ENCODE data around the gene TOMM70. TPM values are rescaled to one million over a fixed set of nuclear protein-coding genes. Genes with fewer than 3 reads are reported as not detected.

The TOMM70 gene
- total and polyA plus RNA-seq, 2 of the 4 experiments (the other 2 are of a cell fraction), result 24.6 to 35.1 TPM

DNA sequence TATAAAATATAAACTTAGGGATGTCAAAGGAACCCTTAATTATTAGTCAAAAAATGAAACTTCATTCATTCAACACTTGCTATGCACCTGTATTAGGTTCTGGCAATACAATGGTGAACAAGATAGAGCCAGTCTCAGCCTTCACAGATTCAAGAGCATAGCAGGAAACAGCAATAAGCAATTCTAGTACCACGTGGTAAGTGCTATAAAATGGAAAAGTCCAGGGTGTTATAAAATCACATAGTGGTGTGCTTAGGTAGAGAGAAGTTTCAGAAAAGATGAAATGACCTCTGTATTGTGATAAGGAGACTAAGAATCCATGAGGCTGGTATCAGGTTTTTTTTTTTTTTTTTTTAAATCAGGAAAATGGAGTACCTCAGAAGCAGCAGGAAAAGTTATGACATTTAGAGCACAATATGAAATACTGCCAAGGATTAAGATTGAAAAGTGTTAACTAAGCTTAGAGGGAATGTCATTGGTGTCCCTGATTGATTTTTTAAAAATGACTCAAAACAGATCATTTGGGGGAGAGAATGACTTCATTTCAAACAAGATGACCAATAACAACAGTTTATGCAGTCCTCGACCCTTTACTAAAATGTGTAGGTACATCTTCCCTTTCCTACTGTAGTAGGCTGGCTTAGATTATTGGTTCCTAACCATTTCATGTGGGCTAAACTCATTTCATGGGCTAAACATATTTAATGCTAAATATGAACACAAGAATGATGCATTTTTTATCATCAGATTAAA lies 5.0 kb downstream of the TOMM70 start:
- CTCF ChIA-PET, result interaction anchor here (1.0 kb wide), 1 partner anchor 8 kb away, joined by 3 read pairs; no protein-coding TSS in a partner anchor

More for the DNA sequence above, 5.0 kb downstream of the TOMM70 start:
- no peak overlapping the region for H3K4me2 ChIP-seq (ENCODE audit: low read depth, low read length)
- no peak overlapping the region for H4K5ac ChIP-seq (ENCODE audit: low read depth, low read length)
- in situ Hi-C loops (cut with MboI; ENCODE audit: low sequenced_read_pairs), result no loop called here
- no peak overlapping the region for H3K9ac ChIP-seq (ENCODE audit: low read depth, low read length)
- H4K20me1 ChIP-seq (ENCODE audit: insufficient read depth, low read length), result peaks cover 35% of the 10 kb centered on the region
- H2AK9ac ChIP-seq (replicated peaks; ENCODE audit: low read depth, low read length, poor library complexity), result no peak overlapping the region
- no peak overlapping the region for H2BK15ac ChIP-seq (ENCODE audit: low read depth, low read length)
- no peaks in the 10 kb centered on the region for H3K27me3 ChIP-seq (ENCODE audit: control insufficient read depth, insufficient read depth, low read length)
- H4K8ac ChIP-seq (ENCODE audit: low read depth in 2 of 2, low read length in 2 of 2), result no peak overlapping the region
- POLR2A ChIA-PET (ENCODE audit: unreplicated experiment), result interaction anchor here (0.6 kb wide), 1 partner anchor 1291 kb away, joined by 5 read pairs; no protein-coding TSS in a partner anchor
- no peak overlapping the region for H4K91ac ChIP-seq (ENCODE audit: insufficient read depth, low read depth, low read length)
- TF ChIP-seq MXI1 (IDR thresholded peaks at IDR 0.05; ENCODE audit: borderline replicate concordance, low read depth, low read length) (no peak), MAFK (IDR thresholded peaks at IDR 0.05; ENCODE audit: low read depth, low read length) (no peak), CEBPB (IDR thresholded peaks at IDR 0.05; ENCODE audit: low read depth, low read length) (no peak), SMC3 (IDR thresholded peaks at IDR 0.05; ENCODE audit: low read depth, low read length) (no peak), FOS (IDR thresholded peaks at IDR 0.05; ENCODE audit: low read depth, low read length) (no peak), RAD21 (IDR thresholded peaks at IDR 0.05; ENCODE audit: low read length) (no peak), RFX5 (IDR thresholded peaks at IDR 0.05; ENCODE audit: low read depth, low read length) (no peak), MAZ (IDR thresholded peaks at IDR 0.05; ENCODE audit: borderline replicate concordance, low read depth, low read length) (no peak), CTCF (conservative IDR thresholded peaks at IDR 0.05; ENCODE audit: low read depth, low read length) (no peak), POLR2A (IDR thresholded peaks at IDR 0.05; ENCODE audit: low read depth, low read length) (no peak)
- no TSS peak for BruUV-seq (replicated peaks)
- H3K36me3 ChIP-seq (ENCODE audit: control insufficient read depth, insufficient read depth, low read length), result no peaks in the 10 kb centered on the region
- no peak overlapping the region for H3K56ac ChIP-seq (ENCODE audit: extremely low read depth, insufficient read depth, low read length)
- H3K4ac ChIP-seq (ENCODE audit: low read depth, low read length), result no peak overlapping the region
- no peak overlapping the region for H2BK5ac ChIP-seq (ENCODE audit: low read depth, low read length, poor library complexity, severe bottlenecking)
- H3K9me3 ChIP-seq (ENCODE audit: control insufficient read depth, insufficient read depth, low read length), result no peaks in the 10 kb centered on the region
- H3K23ac ChIP-seq (ENCODE audit: low read depth, low read length), result no peak overlapping the region
- no peak for ATAC-seq (ENCODE audit: low read depth)
- H3K27ac ChIP-seq (ENCODE audit: insufficient read depth, low read length), result no peak overlapping the region
- intact Hi-C loops (cut with micrococcal nuclease), result loop anchor here (5.0 kb wide), 1 partner anchor 314 kb away; no protein-coding TSS in a partner anchor
- H3K4me1 ChIP-seq (ENCODE audit: control insufficient read depth, insufficient read depth, low read length), result no peaks in the 10 kb centered on the region
- no CpG with 5 or more reads among the region's 2 CpGs for WGBS, 2 experiments (ENCODE audit: extremely low coverage in 2 of 2, insufficient read length in 1 of 2)
- H2AK5ac ChIP-seq (ENCODE audit: low read depth, low read length), result no peak overlapping the region
- no peak overlapping the region for H2BK120ac ChIP-seq (ENCODE audit: low read depth, low read length)
- DNase-seq, result no peak
- no peaks in the 10 kb centered on the region; the same call in 1 of the 2 replicates for H3K9me1 ChIP-seq (ENCODE audit: insufficient read depth, low read length)
- peaks cover 3 to 31% of the 10 kb centered on the region in 2 experiments; a peak in 3 of 4 replicates for H3K79me1 ChIP-seq (ENCODE audit: low read depth in 1 of 2, low read length in 2 of 2)
- no peak overlapping the region for H2AFZ ChIP-seq (replicated peaks; ENCODE audit: low read length, poor library complexity)
- H3K18ac ChIP-seq (ENCODE audit: low read depth, low read length), result no peak overlapping the region
- H3K4me3 ChIP-seq (ENCODE audit: insufficient read depth, low read depth, low read length), result no peak overlapping the region
- no peak overlapping the region for H3K14ac ChIP-seq (replicated peaks; ENCODE audit: low read depth, low read length)
- dilution Hi-C loops (cut with HindIII; ENCODE audit: low sequenced_read_pairs, unreplicated experiment), result no loop called here
- no peak overlapping the region for H2BK20ac ChIP-seq (ENCODE audit: low read depth, low read length)

Measured in IMR-90 (cell line).